ENCODE measurements around the gene TMEM11.

The TMEM11 gene

GRCh38 chr17:21202512-21202911 is 11.4 kb downstream of the TMEM11 start:
- Histone ChIP-seq H3K9me2 (replicated peaks; ENCODE audit: insufficient read depth, low read length) (no peaks in the 10 kb centered on the region), H3K27me3 (replicated peaks; ENCODE audit: insufficient read depth, low read length) (no peaks in the 10 kb centered on the region), H3K9ac (ENCODE audit: low read length) (no peak overlapping the region), H3K79me2 (ENCODE audit: low read length) (peaks cover 98% of the 10 kb centered on the region), H3K27ac (ENCODE audit: low read length) (no peak overlapping the region), H3K9me3 (replicated peaks; ENCODE audit: insufficient read depth, low read length) (no peaks in the 10 kb centered on the region), H3K4me3 (ENCODE audit: low read length) (no peak overlapping the region), H3K4me2 (ENCODE audit: low read depth, low read length) (no peak overlapping the region), H3F3A (ENCODE audit: insufficient read depth, low read length) (no peaks in the 10 kb centered on the region), H3K4me1 (ENCODE audit: low read length) (no peaks in the 10 kb centered on the region), H2AFZ (ENCODE audit: low read length) (no peak overlapping the region), H3K36me3 (replicated peaks; ENCODE audit: insufficient read depth, low read length) (peaks cover 11% of the 10 kb centered on the region; the same call in 1 of the 2 replicates), H4K20me1 (ENCODE audit: insufficient read depth, low read length) (peaks cover 70% of the 10 kb centered on the region)
- DNase-seq = no peak
- TF ChIP-seq, protein P1, sequence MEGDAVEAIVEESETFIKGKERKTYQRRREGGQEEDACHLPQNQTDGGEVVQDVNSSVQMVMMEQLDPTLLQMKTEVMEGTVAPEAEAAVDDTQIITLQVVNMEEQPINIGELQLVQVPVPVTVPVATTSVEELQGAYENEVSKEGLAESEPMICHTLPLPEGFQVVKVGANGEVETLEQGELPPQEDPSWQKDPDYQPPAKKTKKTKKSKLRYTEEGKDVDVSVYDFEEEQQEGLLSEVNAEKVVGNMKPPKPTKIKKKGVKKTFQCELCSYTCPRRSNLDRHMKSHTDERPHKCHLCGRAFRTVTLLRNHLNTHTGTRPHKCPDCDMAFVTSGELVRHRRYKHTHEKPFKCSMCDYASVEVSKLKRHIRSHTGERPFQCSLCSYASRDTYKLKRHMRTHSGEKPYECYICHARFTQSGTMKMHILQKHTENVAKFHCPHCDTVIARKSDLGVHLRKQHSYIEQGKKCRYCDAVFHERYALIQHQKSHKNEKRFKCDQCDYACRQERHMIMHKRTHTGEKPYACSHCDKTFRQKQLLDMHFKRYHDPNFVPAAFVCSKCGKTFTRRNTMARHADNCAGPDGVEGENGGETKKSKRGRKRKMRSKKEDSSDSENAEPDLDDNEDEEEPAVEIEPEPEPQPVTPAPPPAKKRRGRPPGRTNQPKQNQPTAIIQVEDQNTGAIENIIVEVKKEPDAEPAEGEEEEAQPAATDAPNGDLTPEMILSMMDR (IDR thresholded peaks at IDR 0.05; ENCODE audit: low read length) = no peak
- TF ChIP-seq EZH2phosphoT487 (IDR thresholded peaks at IDR 0.05; ENCODE audit: low read length) (no peak), EZH2 (optimal IDR thresholded peaks at IDR 0.05; ENCODE audit: low read depth, low read length) (no peak)

DNA sequence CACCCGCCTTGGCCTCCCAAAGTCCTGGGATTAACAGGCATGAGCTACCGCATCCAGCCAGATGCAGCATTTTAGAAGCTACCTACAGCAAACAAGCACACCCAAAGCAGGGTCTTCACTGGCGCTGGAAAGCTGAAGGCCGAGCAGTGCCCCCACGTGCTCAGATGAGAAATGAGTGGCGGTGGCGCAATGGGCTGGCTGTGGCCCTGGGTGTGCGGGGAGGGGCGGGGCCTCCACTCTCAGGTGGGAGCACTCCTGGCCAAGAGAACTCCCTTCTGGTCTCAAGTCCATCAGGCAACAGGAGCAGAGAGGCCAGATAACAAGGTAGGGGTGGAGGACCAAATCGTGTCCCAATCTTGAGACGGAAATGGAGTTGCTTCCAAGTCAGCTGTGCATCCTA is 12.1 kb downstream of the TMEM11 start:
- H3K9me2 ChIP-seq (replicated peaks; ENCODE audit: insufficient read depth, low read length) = no peaks in the 10 kb centered on the region
- peaks cover 97% of the 10 kb centered on the region for H3K79me2 ChIP-seq (ENCODE audit: low read length)
- H3F3A ChIP-seq (ENCODE audit: insufficient read depth, low read length) = no peaks in the 10 kb centered on the region
- peaks cover 13% of the 10 kb centered on the region; the same call in 1 of the 2 replicates for H3K36me3 ChIP-seq (replicated peaks; ENCODE audit: insufficient read depth, low read length)
- H4K20me1 ChIP-seq (ENCODE audit: insufficient read depth, low read length) = peaks cover 70% of the 10 kb centered on the region
- H3K27me3 ChIP-seq (replicated peaks; ENCODE audit: insufficient read depth, low read length) = no peaks in the 10 kb centered on the region
- H3K4me3 ChIP-seq (ENCODE audit: low read length) = no peak overlapping the region
- DNase-seq = no peak
- H3K9ac ChIP-seq (ENCODE audit: low read length) = no peak overlapping the region
- H3K4me2 ChIP-seq (ENCODE audit: low read depth, low read length) = no peak overlapping the region
- no peak overlapping the region for H2AFZ ChIP-seq (ENCODE audit: low read length)
- TF ChIP-seq, protein P1 (IDR thresholded peaks at IDR 0.05; ENCODE audit: low read length) = no peak
- TF ChIP-seq EZH2 (optimal IDR thresholded peaks at IDR 0.05; ENCODE audit: low read depth, low read length) (no peak), EZH2phosphoT487 (IDR thresholded peaks at IDR 0.05; ENCODE audit: low read length) (no peak)
- H3K9me3 ChIP-seq (replicated peaks; ENCODE audit: insufficient read depth, low read length) = no peaks in the 10 kb centered on the region
- no peaks in the 10 kb centered on the region for H3K4me1 ChIP-seq (ENCODE audit: low read length)
- no peak overlapping the region for H3K27ac ChIP-seq (ENCODE audit: low read length)

DNA sequence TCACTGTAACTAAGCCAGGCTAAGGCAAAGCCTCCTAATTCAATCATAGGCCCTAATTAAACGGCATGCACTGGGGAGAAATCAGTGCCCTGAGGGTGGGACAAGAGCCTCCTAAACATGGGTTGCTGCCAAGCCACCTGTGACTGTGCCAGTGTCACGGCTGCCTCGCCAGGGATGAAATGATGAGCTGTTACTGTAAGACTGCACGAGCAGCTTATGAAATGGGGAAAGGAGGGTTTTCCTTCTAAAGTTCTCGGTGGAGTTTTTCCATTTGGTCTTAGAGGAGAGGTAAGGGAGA is 12.7 kb downstream of the TMEM11 start:
- no peaks in the 10 kb centered on the region for H3K27me3 ChIP-seq (replicated peaks; ENCODE audit: insufficient read depth, low read length)
- H3K4me1 ChIP-seq (ENCODE audit: low read length) = no peaks in the 10 kb centered on the region
- DNase-seq = no peak
- H3K9me2 ChIP-seq (replicated peaks; ENCODE audit: insufficient read depth, low read length) = no peaks in the 10 kb centered on the region
- H3K79me2 ChIP-seq (ENCODE audit: low read length) = peaks cover 94% of the 10 kb centered on the region
- H3K4me2 ChIP-seq (ENCODE audit: low read depth, low read length) = no peak overlapping the region
- peaks cover 66% of the 10 kb centered on the region for H4K20me1 ChIP-seq (ENCODE audit: insufficient read depth, low read length)
- no peak for TF ChIP-seq EZH2 (optimal IDR thresholded peaks at IDR 0.05; ENCODE audit: low read depth, low read length)
- no peak for TF ChIP-seq EZH2phosphoT487 (IDR thresholded peaks at IDR 0.05; ENCODE audit: low read length)
- TF ChIP-seq, protein P1 (IDR thresholded peaks at IDR 0.05; ENCODE audit: low read length) = no peak
- H3K9ac ChIP-seq (ENCODE audit: low read length) = no peak overlapping the region
- no peaks in the 10 kb centered on the region for H3K9me3 ChIP-seq (replicated peaks; ENCODE audit: insufficient read depth, low read length)
- H3K4me3 ChIP-seq (ENCODE audit: low read length) = no peak overlapping the region
- no peaks in the 10 kb centered on the region for H3F3A ChIP-seq (ENCODE audit: insufficient read depth, low read length)
- peaks cover 13% of the 10 kb centered on the region; the same call in 1 of the 2 replicates for H3K36me3 ChIP-seq (replicated peaks; ENCODE audit: insufficient read depth, low read length)
- H3K27ac ChIP-seq (ENCODE audit: low read length) = no peak overlapping the region
- no peak overlapping the region for H2AFZ ChIP-seq (ENCODE audit: low read length)

Measured in MM.1S (cell line).